Measurements from ENCODE around the gene CCDC51.
"Not testable (repeated sequence)": the region's sequence is repeated elsewhere in the genome, so short reads cannot be mapped to it uniquely, and the experiment has no call there.

CCDC51 gene

GRCh38 chr3:48404440-48405342 is 35.2 kb downstream of the CCDC51 start:
- DNase-seq: no peak

GRCh38 chr3:48403533-48404439 is 36.1 kb downstream of the CCDC51 start:
- DNase-seq: no peak

GRCh38 chr3:48402907-48403306 is 37.0 kb downstream of the CCDC51 start:
- no peak for DNase-seq

GRCh38 chr3:48402281-48402732 is 37.6 kb downstream of the CCDC51 start:
- DNase-seq: peak; percentile 50

- not testable (repeated sequence) for DNase-seq
These were observed 38.5 kb downstream of the CCDC51 start for GRCh38 chr3:48401434-48401901.

- peak; percentile 72 for DNase-seq
These were observed 39.0 kb downstream of the CCDC51 start for GRCh38 chr3:48400824-48401433.

GRCh38 chr3:48399387-48400172 is 40.3 kb downstream of the CCDC51 start:
- DNase-seq: peak; percentile 33

GRCh38 chr3:48398701-48399386 is 41.1 kb downstream of the CCDC51 start:
- no peak for DNase-seq

GRCh38 chr3:48397767-48398681 is 41.9 kb downstream of the CCDC51 start:
- DNase-seq: peak; percentile 39

- no peak for DNase-seq
These were observed 44.2 kb downstream of the CCDC51 start for GRCh38 chr3:48395714-48396113.

GRCh38 chr3:48394391-48394790 is 45.5 kb downstream of the CCDC51 start:
- no peak for DNase-seq

- no peak for DNase-seq
These were observed 51.0 kb downstream of the CCDC51 start for GRCh38 chr3:48388966-48389365.

GRCh38 chr3:48387634-48388033 is 52.3 kb downstream of the CCDC51 start:
- DNase-seq: no peak
